ENCODE measurements around the gene RAB34.
"Not testable (repeated sequence)": the region's sequence is repeated elsewhere in the genome, so short reads cannot be mapped to it uniquely, and the experiment has no call there.

RAB34 gene

GRCh38 chr17:28728364-28729200 is 10.9 kb upstream of the RAB34 start, which contains the start of gene NEK8:
TSS of gene NEK8 (plus strand) at chr17:28728788. CDS start at chr17:28728814, 26 bp downstream.
- DNase-seq (ENCODE audit: low read depth in 2 of 3, low spot score in 1 of 3) = peak; percentile 97 to 99 (median 97)

GRCh38 chr17:28726627-28727491 is 9.2 kb upstream of the RAB34 start:
- DNase-seq (ENCODE audit: low read depth in 2 of 3, low spot score in 1 of 3) = peak; percentile 89 to 98 (median 90)

GRCh38 chr17:28726226-28726626 is 8.6 kb upstream of the RAB34 start, which contains the start of gene TLCD1:
TSS of gene TLCD1 (minus strand) at chr17:28726233. CDS start at chr17:28726097, 136 bp downstream.
- DNase-seq (ENCODE audit: low read depth in 2 of 3, low spot score in 1 of 3) = peak in 2 of 3 donors; percentile 65 to 74

DNA sequence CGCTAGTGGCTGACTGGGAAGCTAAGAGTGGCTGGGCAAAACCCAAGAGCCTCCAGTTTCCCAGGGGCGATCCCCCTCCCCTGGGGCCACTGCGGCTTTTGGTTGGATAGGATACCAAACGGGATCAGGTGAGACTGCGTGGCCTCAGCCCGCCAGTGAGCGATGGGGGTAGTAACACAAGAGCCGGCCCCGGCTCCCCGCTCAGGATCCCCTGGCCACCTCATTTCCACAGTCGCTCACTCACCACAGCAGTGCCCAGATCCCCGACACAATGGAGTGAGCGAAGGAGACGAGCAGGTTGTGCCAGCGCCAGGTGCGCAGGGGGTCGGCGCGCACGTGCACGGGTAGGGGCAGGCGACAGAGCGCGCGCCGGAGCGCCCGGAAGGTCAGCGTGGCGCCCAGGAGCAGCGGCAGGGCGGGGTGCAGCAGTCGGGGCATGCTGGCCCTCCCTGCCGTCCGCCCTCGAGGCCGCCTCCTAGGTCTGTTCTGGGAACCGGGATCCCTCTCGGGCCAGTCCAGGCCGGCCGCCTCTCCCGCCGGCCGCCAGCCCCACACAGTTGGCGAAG is 8.1 kb upstream of the RAB34 start:
- peak in 2 of 3 donors; percentile 43 to 69 for DNase-seq (ENCODE audit: low read depth in 2 of 3, low spot score in 1 of 3)

GRCh38 chr17:28725166-28725659 is 7.5 kb upstream of the RAB34 start:
- peak in 2 of 3 donors; percentile 31 to 37 for DNase-seq (ENCODE audit: low read depth in 2 of 3, low spot score in 1 of 3)

GRCh38 chr17:28724500-28725165 is 7.0 kb upstream of the RAB34 start:
- DNase-seq (ENCODE audit: low read depth in 2 of 3, low spot score in 1 of 3) = no peak

DNA sequence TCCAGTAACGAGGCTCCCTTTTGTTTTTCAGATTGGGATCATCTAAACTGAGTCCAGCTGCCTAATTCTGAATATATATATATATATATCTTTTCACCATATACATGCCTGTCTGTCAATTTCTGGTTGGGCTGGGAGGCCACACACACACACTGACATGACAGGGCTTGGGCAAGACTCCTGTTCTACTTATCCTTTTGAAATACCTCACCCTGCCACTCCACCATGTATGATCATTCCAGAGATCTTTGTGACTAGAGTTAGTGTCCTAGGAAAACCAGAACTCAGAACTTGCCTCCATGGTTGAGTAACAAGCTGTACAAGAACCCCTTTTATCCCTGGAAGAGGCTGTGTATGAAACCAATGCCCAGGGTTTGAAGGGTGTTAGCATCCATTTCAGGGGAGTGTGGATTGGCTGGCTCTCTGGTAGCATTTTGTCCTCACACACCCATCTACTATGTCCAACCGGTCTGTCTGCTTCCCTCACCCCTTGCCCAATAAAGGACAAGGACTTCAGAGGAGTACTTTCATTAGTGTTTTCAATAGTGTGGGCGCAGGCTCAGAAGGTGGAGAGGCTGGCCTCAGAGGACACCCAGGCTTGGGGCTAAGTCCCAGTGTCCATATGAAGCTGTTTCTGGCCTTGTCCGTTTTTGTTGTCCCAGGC is 6.3 kb upstream of the RAB34 start:
- DNase-seq (ENCODE audit: low read depth in 2 of 3, low spot score in 1 of 3) = not testable (repeated sequence)

- DNase-seq (ENCODE audit: low read depth in 2 of 3, low spot score in 1 of 3) = no peak
Observed at GRCh38 chr17:28723159-28723835, 5.6 kb upstream of the RAB34 start.

GRCh38 chr17:28722417-28723158 is 4.9 kb upstream of the RAB34 start:
- DNase-seq (ENCODE audit: low read depth in 2 of 3, low spot score in 1 of 3) = no peak

GRCh38 chr17:28720997-28721329 is 3.3 kb upstream of the RAB34 start:
- not testable (repeated sequence) for DNase-seq (ENCODE audit: low read depth in 2 of 3, low spot score in 1 of 3)

DNA sequence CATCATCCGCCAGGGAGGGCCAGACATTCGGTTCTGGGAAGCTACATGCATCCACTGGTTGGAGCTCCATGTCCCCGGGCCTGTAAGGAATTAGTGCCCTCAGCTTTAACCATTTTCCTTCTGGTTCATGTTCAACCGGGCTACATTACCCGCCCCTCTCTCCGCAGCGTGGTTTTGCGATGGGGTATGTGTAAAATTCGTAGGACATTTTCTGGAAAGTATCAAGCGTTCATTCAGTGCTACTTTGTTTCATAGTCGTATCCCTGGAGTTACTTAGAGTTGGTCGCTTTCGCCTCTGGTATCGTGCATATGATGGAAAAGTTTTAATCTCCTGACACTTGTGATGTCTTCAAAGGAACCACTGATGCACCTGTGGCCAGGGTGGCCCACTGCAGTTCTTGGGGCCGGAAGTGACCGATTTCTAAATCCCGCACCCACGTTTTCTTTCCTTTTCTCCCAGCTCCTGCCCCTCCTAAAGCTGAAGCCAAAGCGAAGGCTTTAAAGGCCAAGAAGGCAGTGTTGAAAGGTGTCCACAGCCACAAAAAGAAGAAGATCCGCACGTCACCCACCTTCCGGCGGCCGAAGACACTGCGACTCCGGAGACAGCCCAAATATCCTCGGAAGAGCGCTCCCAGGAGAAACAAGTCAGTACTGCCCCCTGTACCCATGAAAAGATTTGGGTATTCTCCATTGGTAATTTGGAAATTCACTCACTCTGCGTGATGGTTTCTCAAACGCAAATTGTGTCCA is 2.8 kb upstream of the RAB34 start:
- peak in 1 of 3 donors; percentile 37 for DNase-seq (ENCODE audit: low read depth in 2 of 3, low spot score in 1 of 3)

- no peak for DNase-seq (ENCODE audit: low read depth in 2 of 3, low spot score in 1 of 3)
Observed at GRCh38 chr17:28719021-28719433, 1.4 kb upstream of the RAB34 start.

DNA sequence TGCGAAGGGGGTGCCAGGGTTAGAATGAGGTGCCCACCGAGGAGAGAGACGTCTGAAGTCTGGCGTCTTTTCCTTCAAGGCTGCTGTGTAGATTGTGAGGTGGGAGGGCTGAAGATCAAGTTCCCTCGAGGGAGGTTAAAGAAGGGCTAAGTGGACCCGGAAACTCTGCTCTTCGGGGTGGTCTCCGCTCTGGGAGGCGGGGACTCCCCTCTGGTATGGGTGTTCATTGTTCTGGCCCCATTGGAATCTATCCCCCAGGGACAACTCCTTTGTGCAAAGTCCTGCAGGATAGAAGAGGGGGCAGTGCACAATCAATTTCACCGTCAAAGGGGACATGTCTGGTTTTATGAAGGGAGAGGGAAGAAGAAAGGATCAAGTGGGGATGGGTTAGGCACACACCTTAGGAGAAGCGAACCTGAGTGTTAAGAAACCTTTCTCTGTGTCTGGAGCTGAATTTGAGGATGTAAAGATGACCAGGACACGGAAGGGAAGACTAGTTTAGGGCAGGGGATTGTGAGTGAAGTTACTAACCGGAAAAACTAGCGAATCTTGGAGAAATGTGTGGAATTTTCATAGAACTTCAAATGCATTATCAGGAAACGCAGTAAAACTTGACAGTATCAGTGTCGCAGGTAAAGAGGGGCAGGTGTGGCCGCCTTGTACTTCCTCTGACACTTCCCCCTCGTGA is 809 bp upstream of the RAB34 start:
- DNase-seq (ENCODE audit: low read depth in 2 of 3, low spot score in 1 of 3) = no peak

- no peak for DNase-seq (ENCODE audit: low read depth in 2 of 3, low spot score in 1 of 3)
Observed at GRCh38 chr17:28716740-28717577, 709 bp downstream of the RAB34 start.

DNA sequence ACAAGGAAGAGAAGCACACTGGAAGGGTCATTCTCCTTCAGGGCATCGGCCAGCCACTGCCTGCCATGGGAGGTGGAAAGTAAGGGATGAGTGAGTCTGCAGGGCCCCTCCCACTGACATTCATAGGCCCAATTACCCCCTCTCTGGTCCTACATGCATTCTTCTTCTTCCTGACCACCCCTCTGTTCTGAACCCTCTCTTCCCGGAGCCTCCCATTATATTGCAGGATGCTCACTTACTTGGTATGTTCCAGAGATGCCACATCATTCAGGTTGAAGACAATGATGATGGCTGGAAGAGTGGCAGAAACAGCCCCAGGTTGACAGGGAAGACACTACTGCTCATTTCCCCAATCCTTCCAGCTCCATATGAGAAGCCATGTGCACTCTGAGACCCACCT is 2.5 kb downstream of the RAB34 start:
- no peak for DNase-seq (ENCODE audit: low read depth in 2 of 3, low spot score in 1 of 3)

GRCh38 chr17:28714281-28714680 is 3.4 kb downstream of the RAB34 start:
- DNase-seq (ENCODE audit: low read depth in 2 of 3, low spot score in 1 of 3) = no peak

Data from stimulated activated CD4-positive, alpha-beta T cell treated with anti-CD3 and anti-CD28 coated beads, Interleukin-12 subunit alpha, Interleukin-12 subunit beta, amount 100 ng/mL, for 48 hours (primary cell).